Right lobe of liver (tissue), 4 donors: ENCODE measurements around the gene ZBED2.

Source experiments
- POLR2A ChIP-seq: fragments of 450-650 bp; IDR thresholded peaks from one replicate; pipeline ENCODE4 v1.6.1; 2017; ENCODE audit warnings: antibody characterized with exemption, mild to moderate bottlenecking
- TF ChIP-seq, protein P1 (sequence below), 4 donors: fragments of 200-600 bp in 3 of 4; fragments of 450-650 bp in 1 of 4; IDR thresholded peaks; one replicate each; pipeline versions ENCODE4 v1.5.1 to v1.8.0; 2016 to 2022; ENCODE audit warnings: antibody characterized with exemption in 4 of 4, mild to moderate bottlenecking in 2 of 4
- donor health status: DM: no; HTN: no; CAD: no.
- donor health status: DM: no; HTN: no; CAD: no.
- donor health status: DM: no; HTN: yes; CAD: no.

DNA sequence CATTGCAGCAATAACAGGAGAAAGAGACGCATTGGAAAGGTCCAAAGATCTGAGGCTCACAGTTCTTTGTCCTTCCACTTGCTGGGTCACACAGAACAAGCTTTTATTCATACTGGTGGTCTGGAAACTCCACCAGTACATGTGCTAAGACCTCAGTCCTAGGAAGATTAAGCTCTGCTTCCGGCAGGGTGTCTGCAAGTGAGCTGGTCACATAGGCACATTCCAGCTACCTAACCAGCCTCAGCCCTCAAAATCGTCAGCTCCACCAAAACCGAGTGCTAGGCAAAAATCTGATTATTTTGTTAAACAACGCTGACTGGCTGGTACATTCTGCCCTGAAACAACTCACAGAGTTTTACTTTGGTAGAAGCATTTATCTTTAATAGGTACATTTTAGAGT lies 2.2 kb downstream of the ZBED2 start:
- TF ChIP-seq, protein P1, sequence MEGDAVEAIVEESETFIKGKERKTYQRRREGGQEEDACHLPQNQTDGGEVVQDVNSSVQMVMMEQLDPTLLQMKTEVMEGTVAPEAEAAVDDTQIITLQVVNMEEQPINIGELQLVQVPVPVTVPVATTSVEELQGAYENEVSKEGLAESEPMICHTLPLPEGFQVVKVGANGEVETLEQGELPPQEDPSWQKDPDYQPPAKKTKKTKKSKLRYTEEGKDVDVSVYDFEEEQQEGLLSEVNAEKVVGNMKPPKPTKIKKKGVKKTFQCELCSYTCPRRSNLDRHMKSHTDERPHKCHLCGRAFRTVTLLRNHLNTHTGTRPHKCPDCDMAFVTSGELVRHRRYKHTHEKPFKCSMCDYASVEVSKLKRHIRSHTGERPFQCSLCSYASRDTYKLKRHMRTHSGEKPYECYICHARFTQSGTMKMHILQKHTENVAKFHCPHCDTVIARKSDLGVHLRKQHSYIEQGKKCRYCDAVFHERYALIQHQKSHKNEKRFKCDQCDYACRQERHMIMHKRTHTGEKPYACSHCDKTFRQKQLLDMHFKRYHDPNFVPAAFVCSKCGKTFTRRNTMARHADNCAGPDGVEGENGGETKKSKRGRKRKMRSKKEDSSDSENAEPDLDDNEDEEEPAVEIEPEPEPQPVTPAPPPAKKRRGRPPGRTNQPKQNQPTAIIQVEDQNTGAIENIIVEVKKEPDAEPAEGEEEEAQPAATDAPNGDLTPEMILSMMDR (IDR thresholded peaks at IDR 0.05): no peak
- TF ChIP-seq POLR2A: no peak
